WTC11 (cell line): ENCODE data around the gene ZDHHC1. TPM values are rescaled to one million over a fixed set of nuclear protein-coding genes. Genes with fewer than 3 reads are reported as not detected.

ENCODE experiments used
- ATAC-seq: fragments of 200-7000 bp; cut with Tn5 transposase; 2 replicates; pipeline ENCODE4 v1.10.0; 2021; ENCODE audit warnings: mild to moderate bottlenecking, moderate library complexity
- CTCF ChIA-PET: fragments of 300-600 bp; sonication (Branson Sonifier 250); formaldehyde crosslinking; loops from one replicate; lab custom pipeline; 2021; ENCODE audit warnings: antibody characterized with exemption; lab: Charles Lee
- POLR2A ChIA-PET: fragments of 350-600 bp; sonication (Branson Sonifier 250); formaldehyde crosslinking; loops from one replicate; lab custom pipeline; 2021; ENCODE audit warnings: antibody characterized with exemption; lab: Charles Lee
- DNase-seq: peaks from one replicate; pipeline ENCODE4 v3.0.0; 2021; ENCODE audit warnings: low spot score
- H3K27ac Mint-ChIP-seq: 2 replicates; pipeline ENCODE4 v1.8.0; 2021; ENCODE audit warnings: mixed read lengths
- H3K27me3 Mint-ChIP-seq: 2 replicates; pipeline ENCODE4 v1.8.0; 2021; ENCODE audit warnings: low read depth, mild to moderate bottlenecking, moderate library complexity, mixed read lengths
- H3K36me3 Mint-ChIP-seq: 2 replicates; pipeline ENCODE4 v1.8.0; 2021; ENCODE audit warnings: mixed read lengths
- H3K4me1 Mint-ChIP-seq: 2 replicates; pipeline ENCODE4 v1.8.0; 2022; ENCODE audit warnings: mixed read lengths
- H3K4me3 Mint-ChIP-seq: 2 replicates; pipeline ENCODE4 v1.8.0; 2021; ENCODE audit warnings: mild to moderate bottlenecking, moderate library complexity, mixed read lengths
- H3K9me3 Mint-ChIP-seq: 2 replicates; pipeline ENCODE4 v1.8.0; 2021; ENCODE audit warnings: mixed read lengths
- AR ChIP-seq: fragments of 250-450 bp; sonication (Bioruptor Pico); IDR thresholded peaks from 2 replicates; pipeline ENCODE4 v1.9.0; 2021; ENCODE audit warnings: mild to moderate bottlenecking
- E2F5 ChIP-seq: sonication (generic); formaldehyde crosslinking; IDR thresholded peaks from 2 replicates; pipeline ENCODE4 v1.8.1; 2022; ENCODE audit warnings: mild to moderate bottlenecking, moderate library complexity, missing genetic modification reagents
- ERG ChIP-seq: fragments of 250-450 bp; sonication (Bioruptor Pico); IDR thresholded peaks from 2 replicates; pipeline ENCODE4 v1.8.0; 2021; ENCODE audit warnings: mild to moderate bottlenecking
- FOXJ3 ChIP-seq: sonication (generic); formaldehyde crosslinking; IDR thresholded peaks from 2 replicates; pipeline ENCODE4 v1.9.0; 2021; ENCODE audit warnings: missing genetic modification reagents, mild to moderate bottlenecking, borderline replicate concordance
- FOXP4 ChIP-seq: sonication (generic); formaldehyde crosslinking; IDR thresholded peaks from 2 replicates; pipeline ENCODE4 v1.8.0; 2022; ENCODE audit warnings: mild to moderate bottlenecking, missing genetic modification reagents
- GRHL2 ChIP-seq: fragments of 250-450 bp; sonication (Bioruptor Pico); IDR thresholded peaks from 2 replicates; pipeline ENCODE4 v1.8.0; 2022; ENCODE audit warnings: mild to moderate bottlenecking, moderate library complexity; ENCODE audit not compliant: insufficient replicate concordance, severe bottlenecking
- KAT7 ChIP-seq: sonication (generic); formaldehyde crosslinking; IDR thresholded peaks from 2 replicates; pipeline ENCODE4 v1.8.1; 2023; ENCODE audit warnings: missing genetic modification reagents, mild to moderate bottlenecking, borderline replicate concordance
- NFYB ChIP-seq: sonication (generic); formaldehyde crosslinking; conservative IDR thresholded peaks from 2 replicates; pipeline ENCODE4 v1.8.0; 2022; ENCODE audit warnings: low read depth, missing genetic modification reagents
- SMAD4 ChIP-seq: sonication (generic); formaldehyde crosslinking; IDR thresholded peaks from 2 replicates; pipeline ENCODE4 v1.8.0; 2022; ENCODE audit warnings: mild to moderate bottlenecking, missing genetic modification reagents
- SOX15 ChIP-seq: fragments of 250-450 bp; sonication (Bioruptor Pico); IDR thresholded peaks from 2 replicates; pipeline ENCODE4 v1.9.0; 2021; ENCODE audit warnings: mild to moderate bottlenecking
- TP53 ChIP-seq: sonication (generic); formaldehyde crosslinking; IDR thresholded peaks from 2 replicates; pipeline ENCODE4 v1.8.1; 2023; ENCODE audit warnings: mild to moderate bottlenecking, missing genetic modification reagents
- USF1 ChIP-seq: sonication (generic); formaldehyde crosslinking; IDR thresholded peaks from 2 replicates; pipeline ENCODE4 v1.8.0; 2022; ENCODE audit warnings: mild to moderate bottlenecking, missing genetic modification reagents
- USF2 ChIP-seq: sonication (generic); formaldehyde crosslinking; IDR thresholded peaks from 2 replicates; pipeline ENCODE4 v1.8.1; 2023; ENCODE audit warnings: mild to moderate bottlenecking, missing genetic modification reagents, moderate library complexity
- ZBTB43 ChIP-seq: sonication (generic); formaldehyde crosslinking; IDR thresholded peaks from 2 replicates; pipeline ENCODE4 v1.8.1; 2023; ENCODE audit warnings: mild to moderate bottlenecking, missing genetic modification reagents
- ZMAT4 ChIP-seq: fragments of 250-450 bp; sonication (Bioruptor Pico); IDR thresholded peaks from 2 replicates; pipeline ENCODE4 v1.9.0; 2021; ENCODE audit warnings: mild to moderate bottlenecking
- ZNF281 ChIP-seq: sonication (generic); formaldehyde crosslinking; IDR thresholded peaks from 2 replicates; pipeline ENCODE4 v1.8.0; 2023; ENCODE audit warnings: mild to moderate bottlenecking, missing genetic modification reagents
- ZNF425 ChIP-seq: fragments of 250-450 bp; sonication (Bioruptor Pico); conservative IDR thresholded peaks from 2 replicates; pipeline ENCODE4 v1.9.0; 2021; ENCODE audit warnings: mild to moderate bottlenecking
- total RNA-seq: library from RNA; stranded (reverse); gene quantifications from 3 replicates; pipeline ENCODE4 v1.2.3, GENCODE V29; 2021

ZDHHC1 gene
- total RNA-seq, 1 experiment from 2014 or later, result 4.2 TPM

GRCh38 chr16:67389911-67390815 is 26.1 kb downstream of the ZDHHC1 start:
- no peaks in the 10 kb centered on the region for H3K9me3 Mint-ChIP-seq
- ChIA-PET CTCF (interaction anchor here (0.6 to 5.1 kb wide), 6 partner anchors 9 to 130 kb away, joined by 3 to 44 read pairs (median 4); partner anchors contain the start of genes KCTD19 and LRRC36), POLR2A (no interaction called here)
- peak overlapping the region; percentile 84; the same call in 1 of the 2 replicates for H3K27ac Mint-ChIP-seq
- H3K4me3 Mint-ChIP-seq, result no peak overlapping the region
- DNase-seq (no peak), ATAC-seq (no peak)
- peaks cover 19% of the 10 kb centered on the region for H3K4me1 Mint-ChIP-seq
- peaks cover 52% of the 10 kb centered on the region for H3K27me3 Mint-ChIP-seq
- no peaks in the 10 kb centered on the region for H3K36me3 Mint-ChIP-seq
- no peak for TF ChIP-seq KAT7 (CRISPR knock-in tag)
- no peak for TF ChIP-seq FOXP4 (CRISPR knock-in tag)
- no peak for TF ChIP-seq FOXJ3
- TF ChIP-seq E2F5 (CRISPR knock-in tag), result no peak
- TF ChIP-seq ZNF281 (CRISPR knock-in tag), result no peak
- TF ChIP-seq SOX15, result no peak
- no peak for TF ChIP-seq GRHL2 (CRISPR knock-in tag)
- TF ChIP-seq ZMAT4 (CRISPR knock-in tag), result no peak
- TF ChIP-seq ZBTB43 (CRISPR knock-in tag), result no peak
- TF ChIP-seq TP53, result no peak
- TF ChIP-seq ZNF425 (CRISPR knock-in tag), result no peak
- no peak for TF ChIP-seq NFYB (CRISPR knock-in tag)
- no peak for TF ChIP-seq USF1
- no peak for TF ChIP-seq SMAD4
- no peak for TF ChIP-seq AR (CRISPR knock-in tag)
- TF ChIP-seq USF2 (CRISPR knock-in tag), result no peak
- TF ChIP-seq ERG, result no peak
- TF ChIP-seq, all 79 proteins: peak for 0
